HG02571 (cell line): Measurements from ENCODE around the gene OR8A1.

Source experiments
- ATAC-seq: cut with Tn5 transposase; IDR thresholded peaks from one replicate; pipeline ENCODE4 v1.9.1; 2021; ENCODE audit warnings: mild to moderate bottlenecking, moderate library complexity; ENCODE audit not compliant: unreplicated experiment

Gene OR8A1

GRCh38 chr11:124569697-124570096 lies at the start of gene OR8A1:
OR8A1 (plus strand) TSS chr11:124569997; CDS start chr11:124570120, 123 bp downstream.
- ATAC-seq: no peak

DNA sequence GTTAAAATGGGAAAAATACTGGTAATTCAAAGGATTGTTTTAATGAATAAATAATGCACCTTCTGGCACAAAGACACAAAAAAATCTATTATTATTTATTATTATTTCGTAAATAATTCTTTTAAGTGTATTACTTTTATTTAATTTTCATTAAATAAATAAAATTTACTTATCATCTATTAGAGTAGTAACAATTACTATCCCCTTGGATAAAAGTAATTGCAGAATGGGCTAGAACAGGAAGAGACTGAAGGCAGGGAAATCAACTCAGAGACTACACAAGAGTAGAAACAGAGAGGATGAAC lies 49.3 kb upstream of the OR8A1 start:
- no peak for ATAC-seq

DNA sequence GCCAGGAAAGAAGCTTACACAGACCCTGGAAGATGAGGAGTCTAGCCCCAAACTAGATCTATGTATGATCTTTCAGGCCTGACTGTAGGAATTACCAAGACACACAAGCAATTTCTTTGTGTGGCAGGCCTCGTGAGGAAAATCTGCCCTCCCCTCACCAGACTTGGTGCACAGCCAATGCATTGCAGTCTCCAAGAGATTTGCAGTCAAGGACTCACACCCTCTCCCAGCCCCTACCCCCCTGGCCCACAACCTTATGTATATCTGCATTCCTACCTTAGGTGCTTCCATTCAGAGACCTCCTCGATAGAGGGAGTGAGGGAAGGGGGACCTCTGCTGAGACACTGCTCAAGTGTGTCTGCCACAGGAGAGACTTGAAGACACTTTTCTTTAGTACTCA lies 36.2 kb upstream of the OR8A1 start:
- ATAC-seq: no peak

DNA sequence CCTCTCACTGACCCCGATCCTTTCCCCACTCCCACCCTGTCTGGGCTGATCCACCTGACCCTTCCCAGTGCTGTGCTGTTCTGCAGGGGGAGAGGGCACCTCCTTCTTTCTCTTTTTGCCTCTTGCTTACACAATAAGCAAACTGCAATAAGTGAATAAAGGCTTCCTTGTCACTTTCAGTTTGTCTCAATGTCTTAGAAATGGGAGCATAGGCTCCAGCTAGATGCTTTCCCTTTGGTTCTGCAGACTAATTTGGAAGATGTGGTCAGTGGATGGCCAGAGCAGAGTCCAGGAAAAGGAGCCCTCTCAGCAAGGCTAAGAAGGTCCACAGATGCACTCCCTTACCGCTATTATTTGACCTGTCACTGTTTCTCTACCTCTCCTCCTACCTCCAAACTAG lies 35.7 kb upstream of the OR8A1 start:
- ATAC-seq: no peak

GRCh38 chr11:124535552-124536232 lies 34.1 kb upstream of the OR8A1 start:
- ATAC-seq: no peak

DNA sequence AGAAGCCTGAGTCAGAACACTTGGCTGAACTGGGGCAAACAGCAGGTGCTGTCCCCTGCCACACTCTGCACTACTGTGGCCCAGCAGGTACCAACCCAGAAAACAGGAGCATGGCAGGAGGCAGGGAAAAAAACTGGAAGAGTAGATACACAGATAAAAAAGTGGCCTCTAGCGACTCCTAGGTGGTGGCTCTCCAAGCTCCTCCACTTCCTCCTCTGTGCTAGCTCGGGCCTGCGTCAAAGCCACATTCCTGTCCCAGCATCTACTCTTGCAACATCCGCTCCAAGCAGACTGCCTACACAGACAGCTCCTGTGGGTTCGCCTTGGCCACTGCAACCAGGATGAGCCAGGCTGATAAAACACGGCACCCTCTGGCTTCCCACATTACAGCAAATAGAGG lies 33.3 kb upstream of the OR8A1 start:
- ATAC-seq: no peak

DNA sequence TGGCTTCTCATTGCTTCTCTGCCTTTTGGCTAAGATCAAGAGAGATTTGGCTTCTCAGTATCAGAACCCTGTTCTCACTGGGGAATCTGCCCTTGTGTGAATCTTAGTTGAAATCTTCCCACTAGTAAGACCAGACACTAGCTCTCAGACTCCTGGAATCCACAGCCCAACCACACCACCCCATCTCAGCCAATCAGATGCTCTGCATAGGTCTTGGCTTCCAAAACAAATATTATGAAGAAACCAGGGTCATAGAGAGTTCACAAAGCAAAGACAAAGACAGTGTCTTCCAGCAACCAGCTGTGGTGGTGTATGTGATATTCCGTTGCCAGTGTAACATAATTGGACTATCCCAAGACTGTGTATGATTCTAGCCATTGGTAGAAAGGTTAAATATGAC lies 31.8 kb upstream of the OR8A1 start:
- no peak for ATAC-seq

GRCh38 chr11:124541204-124541603 lies 28.6 kb upstream of the OR8A1 start:
- ATAC-seq: no peak

GRCh38 chr11:124543145-124543544 lies 26.7 kb upstream of the OR8A1 start:
- ATAC-seq: no peak

DNA sequence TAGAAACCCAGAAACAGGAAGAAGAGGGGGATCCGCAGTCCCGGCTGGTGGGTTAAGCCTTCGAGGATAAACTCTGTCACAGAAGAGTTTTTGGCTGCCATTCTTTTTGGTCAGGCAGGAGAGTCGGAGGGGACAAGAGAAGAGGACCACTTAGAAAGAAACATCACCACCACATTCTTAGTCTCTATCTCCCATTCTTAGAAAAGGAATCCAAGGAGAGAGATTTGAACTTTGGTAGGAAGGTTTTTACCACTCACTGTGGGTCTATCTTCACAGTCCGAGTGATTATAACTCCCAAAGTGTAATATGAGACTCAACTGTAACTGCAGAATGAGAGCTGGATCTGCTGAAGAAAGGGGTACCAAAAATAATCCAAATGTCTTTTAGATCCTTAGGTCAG lies 26.2 kb upstream of the OR8A1 start, which contains the start of gene OR8B12:
OR8B12 (minus strand) TSS at position 101 of the 400 bp plus-strand sequence; CDS start at position 101, 0 bp downstream.
- ATAC-seq: no peak

DNA sequence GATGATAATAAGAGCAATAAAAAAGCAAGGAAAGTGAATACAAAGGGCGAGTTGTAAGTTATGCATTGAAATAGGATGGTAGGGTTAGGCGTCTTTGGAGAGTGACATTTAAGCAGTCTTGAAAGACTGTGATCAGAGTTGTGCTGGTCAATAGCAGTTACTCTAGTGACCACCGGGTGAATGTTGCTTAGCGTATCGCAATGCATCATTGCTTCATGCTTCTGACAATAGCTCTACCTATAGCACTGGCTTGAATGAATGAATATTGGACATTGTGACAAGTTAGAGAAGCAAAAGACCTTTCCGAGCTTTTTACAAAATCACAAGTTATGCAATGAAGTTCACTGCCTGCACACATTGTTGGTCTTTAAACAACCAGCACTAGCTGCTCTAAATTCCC lies 18.6 kb upstream of the OR8A1 start:
- ATAC-seq: no peak

DNA sequence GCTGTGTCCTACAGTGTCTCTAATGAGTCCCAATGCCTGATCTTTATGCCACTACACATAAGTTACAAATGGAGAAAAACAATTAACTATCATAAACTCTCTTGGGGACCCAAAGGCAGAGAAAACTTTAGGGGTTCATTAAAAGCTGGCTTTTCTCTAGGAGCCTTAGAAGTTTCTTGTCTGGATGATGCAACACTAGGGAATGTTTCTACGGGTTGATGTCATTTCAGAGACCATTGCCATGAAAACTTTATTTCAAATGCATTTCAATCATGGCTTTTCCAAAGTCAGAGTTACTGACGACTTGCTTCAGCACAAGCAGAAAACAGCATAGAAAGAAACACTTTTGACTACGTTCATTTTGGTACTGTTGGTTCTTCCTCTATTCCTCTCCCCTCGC lies 17.8 kb upstream of the OR8A1 start:
- ATAC-seq: no peak

DNA sequence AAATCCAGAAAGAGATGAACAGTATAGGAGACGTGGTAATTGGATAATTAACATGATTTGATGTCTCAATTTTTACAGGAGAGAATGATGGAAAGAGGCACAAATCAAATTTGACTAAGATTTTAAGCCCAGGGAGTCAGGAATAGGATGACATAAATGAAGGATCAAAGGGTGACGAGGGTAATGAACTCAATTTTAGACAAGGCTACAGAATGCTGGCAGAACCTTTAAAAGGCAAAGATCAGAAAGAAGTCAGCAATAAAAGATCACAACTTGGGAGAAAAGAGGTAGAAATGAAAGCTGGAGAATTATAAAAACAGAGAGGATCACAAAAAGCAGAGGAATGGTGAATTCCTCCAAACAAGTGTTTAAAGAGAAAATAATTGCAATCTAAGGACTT lies 13.0 kb upstream of the OR8A1 start:
- no peak for ATAC-seq

DNA sequence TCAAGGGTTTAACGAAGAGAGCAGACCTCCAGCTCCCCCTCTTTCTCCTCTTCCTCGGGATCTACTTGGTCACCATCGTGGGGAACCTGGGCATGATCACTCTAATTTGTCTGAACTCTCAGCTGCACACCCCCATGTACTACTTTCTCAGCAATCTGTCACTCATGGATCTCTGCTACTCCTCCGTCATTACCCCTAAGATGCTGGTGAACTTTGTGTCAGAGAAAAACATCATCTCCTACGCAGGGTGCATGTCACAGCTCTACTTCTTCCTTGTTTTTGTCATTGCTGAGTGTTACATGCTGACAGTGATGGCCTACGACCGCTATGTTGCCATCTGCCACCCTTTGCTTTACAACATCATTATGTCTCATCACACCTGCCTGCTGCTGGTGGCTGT lies 363 bp downstream of the OR8A1 start:
- no peak for ATAC-seq

DNA sequence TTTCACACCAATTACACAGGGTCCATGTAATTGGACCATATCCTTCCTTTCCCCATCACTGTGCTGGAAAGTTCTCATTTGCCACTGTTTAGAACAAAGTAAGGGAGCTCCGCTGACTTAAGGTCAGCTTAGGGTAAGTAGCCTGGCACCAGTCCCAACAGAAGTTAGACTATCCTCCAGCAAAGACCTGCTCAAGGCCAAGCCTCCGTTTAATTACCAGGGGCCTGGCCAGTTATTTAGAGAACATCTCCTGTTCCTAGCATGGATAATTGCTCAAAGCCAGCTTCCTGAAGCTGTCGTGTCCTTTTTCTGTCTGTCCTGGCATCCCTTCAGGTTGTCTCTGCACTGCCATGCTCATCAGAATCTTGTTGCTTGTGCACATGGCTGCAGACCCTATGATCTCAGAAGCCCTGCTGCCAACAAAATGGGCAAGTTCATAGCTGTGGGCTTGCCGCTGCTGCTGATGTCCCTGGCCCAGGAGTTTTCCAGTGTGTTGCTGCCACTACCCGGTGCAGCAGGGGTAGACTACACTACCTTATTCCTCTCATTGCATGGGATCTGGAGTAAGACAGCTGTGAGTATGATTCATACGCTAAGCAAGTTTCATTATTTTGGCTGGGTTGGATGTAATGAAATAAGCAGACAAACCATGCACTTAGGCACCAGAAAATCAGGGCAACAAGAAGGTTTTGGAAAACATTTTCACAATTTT lies 8.1 kb downstream of the OR8A1 start:
- ATAC-seq: no peak

GRCh38 chr11:124578761-124579160 lies 9.0 kb downstream of the OR8A1 start:
- no peak for ATAC-seq

DNA sequence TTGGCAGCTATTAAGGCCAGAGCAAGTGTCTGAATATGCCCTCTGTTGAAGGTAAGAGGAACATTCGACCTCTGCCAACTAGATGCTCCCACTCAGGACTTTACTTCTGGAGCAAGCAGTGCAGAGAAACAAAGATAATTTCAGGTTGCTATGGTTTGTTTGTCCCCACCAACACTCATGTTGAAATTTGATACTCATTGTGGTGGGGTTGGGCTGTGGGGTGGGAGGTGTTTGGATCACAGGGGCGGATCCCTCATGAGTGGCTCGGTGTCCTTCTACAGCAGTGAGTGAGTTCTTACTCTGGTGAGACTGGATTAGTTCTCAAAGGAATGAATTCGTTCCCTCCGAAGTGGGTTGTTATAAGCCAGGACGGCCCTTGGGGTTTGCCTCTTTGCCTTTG lies 12.0 kb downstream of the OR8A1 start:
- ATAC-seq: no peak

GRCh38 chr11:124582565-124582964 lies 12.8 kb downstream of the OR8A1 start:
- no peak for ATAC-seq

GRCh38 chr11:124583781-124584180 lies 14.0 kb downstream of the OR8A1 start:
- ATAC-seq: no peak

- no peak for ATAC-seq
These were observed 15.0 kb downstream of the OR8A1 start for GRCh38 chr11:124584681-124585372.

DNA sequence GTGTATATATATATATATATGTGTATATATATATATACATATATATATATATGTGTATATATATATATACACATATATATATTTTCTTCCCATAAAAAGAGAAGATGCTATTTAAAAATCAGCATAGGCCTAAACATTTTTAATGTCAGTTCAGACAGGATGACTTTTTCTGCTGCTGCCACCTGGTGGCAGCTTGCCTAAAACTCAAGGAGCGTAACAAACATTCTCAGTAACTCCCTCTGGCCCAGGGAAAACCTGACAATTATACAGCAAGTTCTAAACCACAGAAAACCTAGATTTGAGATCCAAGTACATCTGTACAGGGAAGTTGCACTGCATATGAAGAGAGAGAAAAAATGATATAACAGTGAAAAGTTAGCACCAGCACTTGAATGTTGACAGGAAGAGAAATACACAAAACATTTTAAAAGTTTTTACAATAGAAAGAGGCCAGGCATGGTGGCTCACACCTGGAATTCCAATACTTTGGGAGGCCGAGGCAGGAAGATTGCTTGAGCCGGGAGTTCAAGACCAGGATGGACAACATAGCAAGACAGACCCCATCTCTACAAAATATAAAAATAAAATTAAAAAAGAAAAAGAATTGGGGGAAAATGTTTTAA lies 16.6 kb downstream of the OR8A1 start:
- ATAC-seq: no peak

GRCh38 chr11:124591430-124591829 lies 21.6 kb downstream of the OR8A1 start:
- ATAC-seq: no peak
